ENCODE measurements around the gene RBP3. TPM values are rescaled to one million over a fixed set of nuclear protein-coding genes. Genes with fewer than 3 reads are reported as not detected.

The RBP3 gene
- total RNA-seq, 1 donor from 2014 or later = not detected

GRCh38 chr10:47357131-47357582 lies 9.0 kb downstream of the RBP3 start:
- Histone ChIP-seq H3K27me3 (ENCODE audit: control insufficient read depth, insufficient read depth, low read length) (no peaks in the 10 kb centered on the region), H3K36me3 (ENCODE audit: control insufficient read depth, insufficient read depth, low read length) (no peaks in the 10 kb centered on the region), H3K4me3 (ENCODE audit: low read depth, low read length) (no peak overlapping the region)
- no peak for DNase-seq (ENCODE audit: low read depth)
- TF ChIP-seq CTCF (IDR thresholded peaks at IDR 0.05; ENCODE audit: insufficient read depth, low read length, poor library complexity, severe bottlenecking) = no peak

GRCh38 chr10:47357911-47358310 lies 9.7 kb downstream of the RBP3 start:
- no peak overlapping the region for H3K4me3 ChIP-seq (ENCODE audit: low read depth, low read length)
- no peak for DNase-seq (ENCODE audit: low read depth)
- H3K36me3 ChIP-seq (ENCODE audit: control insufficient read depth, insufficient read depth, low read length) = no peaks in the 10 kb centered on the region
- H3K27me3 ChIP-seq (ENCODE audit: control insufficient read depth, insufficient read depth, low read length) = no peaks in the 10 kb centered on the region
- TF ChIP-seq CTCF (IDR thresholded peaks at IDR 0.05; ENCODE audit: insufficient read depth, low read length, poor library complexity, severe bottlenecking) = no peak

- no peak for TF ChIP-seq CTCF (IDR thresholded peaks at IDR 0.05; ENCODE audit: insufficient read depth, low read length, poor library complexity, severe bottlenecking)
- Histone ChIP-seq H3K36me3 (ENCODE audit: control insufficient read depth, insufficient read depth, low read length) (no peaks in the 10 kb centered on the region), H3K27me3 (ENCODE audit: control insufficient read depth, insufficient read depth, low read length) (no peaks in the 10 kb centered on the region), H3K4me3 (ENCODE audit: low read depth, low read length) (no peak overlapping the region)
- DNase-seq (ENCODE audit: low read depth) = no peak
Observed at GRCh38 chr10:47358457-47358856, 10.3 kb downstream of the RBP3 start.

GRCh38 chr10:47359101-47359500 lies 10.9 kb downstream of the RBP3 start:
- H3K4me3 ChIP-seq (ENCODE audit: low read depth, low read length) = no peak overlapping the region
- no peaks in the 10 kb centered on the region for H3K27me3 ChIP-seq (ENCODE audit: control insufficient read depth, insufficient read depth, low read length)
- no peaks in the 10 kb centered on the region for H3K36me3 ChIP-seq (ENCODE audit: control insufficient read depth, insufficient read depth, low read length)
- TF ChIP-seq CTCF (IDR thresholded peaks at IDR 0.05; ENCODE audit: insufficient read depth, low read length, poor library complexity, severe bottlenecking) = no peak
- DNase-seq (ENCODE audit: low read depth) = no peak

- TF ChIP-seq CTCF (IDR thresholded peaks at IDR 0.05; ENCODE audit: insufficient read depth, low read length, poor library complexity, severe bottlenecking) = no peak
- Histone ChIP-seq H3K4me3 (ENCODE audit: low read depth, low read length) (no peak overlapping the region), H3K27me3 (ENCODE audit: control insufficient read depth, insufficient read depth, low read length) (no peaks in the 10 kb centered on the region), H3K36me3 (ENCODE audit: control insufficient read depth, insufficient read depth, low read length) (no peaks in the 10 kb centered on the region)
- no peak for DNase-seq (ENCODE audit: low read depth)
Observed at GRCh38 chr10:47359626-47360418, 11.7 kb downstream of the RBP3 start.

Measured in kidney epithelial cell (primary cell).